AG09319 (cell line): ENCODE results near the gene L3MBTL4.

Experiments used
- DNase-seq: peaks from one replicate; pipeline ENCODE4 v3.0.0-alpha.2; 2010; ENCODE audit warnings: low read depth; ENCODE audit errors: extremely low read depth
- CTCF ChIP-seq: IDR thresholded peaks from 2 replicates; pipeline ENCODE4 v1.5.1; 2011; ENCODE audit warnings: low read depth, mild to moderate bottlenecking, inconsistent platforms, low read length, moderate library complexity

Gene L3MBTL4

GRCh38 chr18:6374340-6374739, 40.4 kb downstream of the L3MBTL4 start:
- no peak for TF ChIP-seq CTCF
- no peak for DNase-seq

GRCh38 chr18:6373187-6373586, 41.5 kb downstream of the L3MBTL4 start:
- TF ChIP-seq CTCF: no peak
- no peak for DNase-seq

GRCh38 chr18:6370886-6371635, 43.6 kb downstream of the L3MBTL4 start:
- DNase-seq: no peak
- TF ChIP-seq CTCF: no peak

GRCh38 chr18:6370410-6370809, 44.3 kb downstream of the L3MBTL4 start:
- TF ChIP-seq CTCF: no peak
- DNase-seq: no peak

- DNase-seq: no peak
- TF ChIP-seq CTCF: no peak
Observed at GRCh38 chr18:6368017-6368416, 46.7 kb downstream of the L3MBTL4 start.

- DNase-seq: no peak
- TF ChIP-seq CTCF: no peak
Observed at GRCh38 chr18:6367208-6367607, 47.5 kb downstream of the L3MBTL4 start.

- TF ChIP-seq CTCF: no peak
- DNase-seq: no peak
Observed at GRCh38 chr18:6366776-6367175, 47.9 kb downstream of the L3MBTL4 start.
